Measurements from ENCODE around the gene INCENP.

Gene INCENP

GRCh38 chr11:62104816-62105653 is 18.8 kb upstream of the INCENP start:
- TF ChIP-seq TAF1 (IDR thresholded peaks at IDR 0.05; ENCODE audit: borderline replicate concordance, insufficient read depth, low read length) (no peak), POLR2AphosphoS5 (IDR thresholded peaks at IDR 0.05; ENCODE audit: low read depth, low read length) (no peak)

GRCh38 chr11:62105667-62106191 is 18.1 kb upstream of the INCENP start:
- TF ChIP-seq POLR2AphosphoS5 (IDR thresholded peaks at IDR 0.05; ENCODE audit: low read depth, low read length), result no peak
- TF ChIP-seq SIN3A (IDR thresholded peaks at IDR 0.05; ENCODE audit: borderline replicate concordance, insufficient read depth, low read length), result no peak
- TF ChIP-seq FOXP2 (optimal IDR thresholded peaks at IDR 0.05; ENCODE audit: borderline replicate concordance, extremely low read depth, extremely low read length, insufficient read depth), result no peak

GRCh38 chr11:62108017-62108750 is 15.6 kb upstream of the INCENP start:
- no peak for TF ChIP-seq SIN3A (IDR thresholded peaks at IDR 0.05; ENCODE audit: borderline replicate concordance, insufficient read depth, low read length)
- no peak for TF ChIP-seq REST (IDR thresholded peaks at IDR 0.05; ENCODE audit: insufficient read depth in 1 of 2, low read depth in 2 of 2, low read length in 2 of 2)
- TF ChIP-seq POLR2AphosphoS5 (IDR thresholded peaks at IDR 0.05; ENCODE audit: low read depth, low read length), result no peak
- no peak for TF ChIP-seq TAF1 (IDR thresholded peaks at IDR 0.05; ENCODE audit: borderline replicate concordance, insufficient read depth, low read length)
- TF ChIP-seq FOXP2 (optimal IDR thresholded peaks at IDR 0.05; ENCODE audit: borderline replicate concordance, extremely low read depth, extremely low read length, insufficient read depth), result no peak

- TF ChIP-seq SIN3A (IDR thresholded peaks at IDR 0.05; ENCODE audit: borderline replicate concordance, insufficient read depth, low read length) (no peak), FOXP2 (optimal IDR thresholded peaks at IDR 0.05; ENCODE audit: borderline replicate concordance, extremely low read depth, extremely low read length, insufficient read depth) (no peak), TAF1 (IDR thresholded peaks at IDR 0.05; ENCODE audit: borderline replicate concordance, insufficient read depth, low read length) (no peak), POLR2AphosphoS5 (IDR thresholded peaks at IDR 0.05; ENCODE audit: low read depth, low read length) (no peak), REST (IDR thresholded peaks at IDR 0.05; ENCODE audit: insufficient read depth in 1 of 2, low read depth in 2 of 2, low read length in 2 of 2) (no peak)
Measured at GRCh38 chr11:62108971-62109404, 14.8 kb upstream of the INCENP start.

- TF ChIP-seq FOXP2 (optimal IDR thresholded peaks at IDR 0.05; ENCODE audit: borderline replicate concordance, extremely low read depth, extremely low read length, insufficient read depth), result no peak
- no peak for TF ChIP-seq SIN3A (IDR thresholded peaks at IDR 0.05; ENCODE audit: borderline replicate concordance, insufficient read depth, low read length)
- TF ChIP-seq POLR2AphosphoS5 (IDR thresholded peaks at IDR 0.05; ENCODE audit: low read depth, low read length), result no peak
- TF ChIP-seq TAF1 (IDR thresholded peaks at IDR 0.05; ENCODE audit: borderline replicate concordance, insufficient read depth, low read length), result no peak
- no peak for TF ChIP-seq REST (IDR thresholded peaks at IDR 0.05; ENCODE audit: insufficient read depth in 1 of 2, low read depth in 2 of 2, low read length in 2 of 2)
Measured at GRCh38 chr11:62115085-62115694, 8.6 kb upstream of the INCENP start.

Measured in PFSK-1 (cell line).